ENCODE results near the gene AQP6. TPM values are rescaled to one million over a fixed set of nuclear protein-coding genes. Genes with fewer than 3 reads are reported as not detected.

The AQP6 gene, protein sequence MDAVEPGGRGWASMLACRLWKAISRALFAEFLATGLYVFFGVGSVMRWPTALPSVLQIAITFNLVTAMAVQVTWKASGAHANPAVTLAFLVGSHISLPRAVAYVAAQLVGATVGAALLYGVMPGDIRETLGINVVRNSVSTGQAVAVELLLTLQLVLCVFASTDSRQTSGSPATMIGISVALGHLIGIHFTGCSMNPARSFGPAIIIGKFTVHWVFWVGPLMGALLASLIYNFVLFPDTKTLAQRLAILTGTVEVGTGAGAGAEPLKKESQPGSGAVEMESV
- total RNA-seq, result 1.9 TPM

DNA sequence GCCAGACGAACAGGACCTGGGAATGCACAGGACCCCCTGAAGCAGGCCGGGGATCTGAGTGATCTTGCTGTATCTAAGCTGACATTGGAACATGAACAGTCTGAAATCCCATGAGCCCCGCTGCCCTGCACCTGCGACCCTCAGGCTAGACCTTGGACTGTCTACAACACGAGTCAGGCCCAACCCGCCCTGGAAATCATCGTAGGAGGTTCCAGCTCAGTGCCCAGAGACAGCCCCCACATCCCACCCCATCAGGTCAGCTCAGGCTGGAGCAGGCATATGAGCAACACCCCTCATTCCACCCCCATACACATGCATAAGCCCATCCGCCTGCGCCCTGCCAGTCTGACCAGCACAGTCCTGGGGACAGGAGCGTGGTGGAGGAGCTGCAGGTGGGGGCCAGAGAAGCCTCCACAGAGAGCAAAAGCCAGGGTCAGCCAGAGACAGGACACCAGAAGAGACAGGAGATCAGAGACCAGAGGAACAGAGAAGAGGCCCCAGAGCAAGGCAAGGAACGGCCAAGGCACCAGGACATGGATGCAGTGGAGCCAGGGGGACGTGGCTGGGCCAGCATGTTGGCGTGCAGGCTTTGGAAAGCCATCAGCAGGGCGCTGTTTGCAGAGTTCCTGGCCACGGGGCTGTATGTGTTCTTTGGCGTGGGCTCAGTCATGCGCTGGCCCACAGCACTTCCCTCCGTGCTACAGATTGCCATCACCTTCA lies at the start of gene AQP6:
Gene AQP6 (plus strand): TSS at position 307 of the 720 bp plus-strand sequence. CDS start 227 bp downstream, at position 534.

DNA sequence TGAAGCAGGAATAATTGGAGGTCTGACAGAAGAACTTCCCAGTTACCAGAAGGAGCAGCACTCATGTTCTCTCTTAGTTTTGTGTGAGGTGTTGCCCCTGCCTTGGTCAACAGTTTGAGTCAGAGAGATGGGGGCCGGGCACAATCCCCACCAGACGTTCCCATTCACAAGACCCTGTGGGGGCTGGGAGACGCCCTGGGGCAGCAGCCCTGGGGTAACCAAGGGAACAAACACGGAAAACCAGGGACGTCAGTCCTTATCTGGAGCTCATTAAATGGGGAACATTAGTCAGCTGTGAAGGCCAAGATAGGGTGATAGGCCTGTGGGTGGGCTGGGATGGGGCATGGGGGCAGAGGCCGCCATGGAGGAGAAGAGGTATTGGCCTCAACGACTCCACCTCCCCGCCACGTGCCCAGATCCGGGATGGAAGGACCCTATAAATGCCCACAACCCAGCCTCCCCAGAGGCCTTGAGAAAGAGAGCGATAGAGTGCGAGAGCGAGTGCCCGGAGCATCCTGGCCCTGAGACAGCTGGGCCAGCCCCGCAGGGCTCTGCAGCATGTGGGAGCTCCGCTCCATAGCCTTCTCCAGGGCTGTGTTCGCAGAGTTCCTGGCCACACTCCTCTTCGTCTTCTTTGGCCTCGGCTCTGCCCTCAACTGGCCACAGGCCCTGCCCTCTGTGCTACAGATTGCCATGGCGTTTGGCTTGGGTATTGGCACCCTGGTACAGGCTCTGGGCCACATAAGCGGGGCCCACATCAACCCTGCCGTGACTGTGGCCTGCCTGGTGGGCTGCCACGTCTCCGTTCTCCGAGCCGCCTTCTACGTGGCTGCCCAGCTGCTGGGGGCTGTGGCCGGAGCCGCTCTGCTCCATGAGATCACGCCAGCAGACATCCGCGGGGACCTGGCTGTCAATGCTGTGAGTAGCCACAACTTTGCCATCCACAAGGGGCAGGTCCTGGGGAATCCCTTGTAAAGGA lies 22.2 kb upstream of the AQP6 start, which contains the start of gene AQP2:
Gene AQP2 (plus strand): TSS at position 465 of the 979 bp plus-strand sequence. CDS start 94 bp downstream, at position 559.

DNA sequence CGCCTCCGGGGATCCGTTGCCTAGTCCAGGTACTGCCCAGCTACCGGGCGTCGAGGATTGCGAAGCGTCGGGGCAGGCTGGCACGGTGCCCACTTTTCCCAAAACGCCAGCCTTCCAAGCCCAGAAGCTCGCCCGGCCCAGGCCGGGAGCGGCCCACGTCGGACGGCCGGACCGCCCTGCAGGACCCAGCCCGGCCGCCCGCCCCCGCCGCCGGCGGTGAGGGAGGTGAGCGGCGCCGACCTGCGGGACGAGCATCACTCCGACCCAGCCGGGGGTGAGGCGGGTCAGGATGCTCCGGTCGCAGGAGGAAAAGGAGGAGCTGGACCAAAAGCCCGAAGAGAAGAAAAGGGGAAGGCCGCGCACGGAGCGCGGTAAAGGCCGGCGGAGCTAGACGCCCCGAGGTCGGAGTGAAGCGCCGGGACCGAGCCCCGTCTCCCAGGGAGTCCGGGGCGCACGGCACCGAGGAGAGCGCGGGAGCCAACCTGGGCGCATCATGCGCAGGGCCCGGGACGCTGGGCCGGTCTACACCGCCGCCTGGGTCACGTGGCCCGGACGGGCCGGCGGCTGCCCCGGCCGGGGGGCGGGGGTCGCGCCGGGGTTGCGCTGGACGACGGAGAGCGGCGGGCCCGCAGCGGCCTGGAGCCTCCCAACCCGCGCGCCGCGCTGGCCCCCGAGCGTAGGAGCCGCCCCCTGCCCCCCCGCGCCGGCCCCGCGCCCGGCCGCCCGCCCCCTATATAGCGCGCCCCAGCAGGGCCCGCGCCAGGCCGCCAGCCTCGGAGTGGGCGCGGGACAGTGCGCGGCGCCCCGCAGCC lies 11.4 kb upstream of the AQP6 start, which contains the start of gene AQP5:
Gene AQP5 (plus strand): TSS at position 762 of the 812 bp plus-strand sequence. CDS start 146 bp downstream, outside the sequence.

DNA sequence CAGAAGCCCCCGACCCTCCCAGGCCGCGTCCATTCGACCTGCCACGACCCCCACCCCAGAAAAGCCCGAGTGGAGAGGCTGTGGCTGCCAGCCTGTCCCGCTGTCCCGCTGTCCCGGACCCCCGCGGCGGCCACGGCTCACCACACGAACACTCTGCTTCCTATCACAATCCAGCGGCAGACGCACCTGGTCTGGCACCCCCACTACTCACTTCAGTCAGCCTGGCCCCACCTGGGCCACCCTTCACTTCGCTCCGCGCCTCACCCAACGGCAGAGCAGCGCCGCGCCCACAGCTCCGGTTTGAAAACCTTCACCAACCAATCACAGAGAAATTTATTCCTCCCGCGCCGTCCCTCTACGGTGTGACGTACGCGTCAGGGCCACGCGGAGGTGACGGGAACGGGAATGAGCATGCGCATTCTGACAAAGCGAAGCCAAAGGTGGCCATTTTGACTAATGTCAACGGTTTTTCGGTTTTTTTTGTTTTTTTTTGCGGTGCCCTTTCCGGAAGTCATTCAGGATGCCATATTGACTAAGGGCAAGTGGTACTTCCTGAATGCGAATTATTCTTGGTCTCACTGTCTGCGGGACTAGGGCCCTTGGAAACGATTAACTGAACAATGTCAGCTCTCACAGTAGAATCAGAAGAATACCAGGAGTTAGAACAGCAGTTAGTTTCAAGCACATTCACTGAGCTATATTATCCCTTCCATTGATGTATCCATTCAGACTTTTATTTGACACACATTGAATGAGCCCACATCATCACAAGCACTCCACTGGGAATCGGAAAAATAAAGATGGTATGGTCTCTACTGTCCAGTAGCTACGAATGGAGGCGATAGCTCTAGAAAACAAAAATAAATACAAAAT lies 52.7 kb downstream of the AQP6 start, which contains the start of gene RACGAP1:
Gene RACGAP1 (minus strand): TSS at position 308 of the 873 bp plus-strand sequence. CDS start 8,779 bp downstream, outside the sequence.

Other genes with a start within 250 kb of the AQP6 start
- gene TMBIM6, start 231.4 kb upstream of the AQP6 start, total RNA-seq, result 310 TPM
- gene NCKAP5L, start 144.5 kb upstream of the AQP6 start, total RNA-seq, result 22.6 TPM
- 5.5 TPM for gene BCDIN3D, start 129.8 kb upstream of the AQP6 start, total RNA-seq
- gene FAIM2, start 69.0 kb upstream of the AQP6 start, total RNA-seq, result 26.3 TPM
- gene AQP2, start 22.2 kb upstream of the AQP6 start, total RNA-seq, result not detected
- 82.5 TPM for gene AQP5, start 11.1 kb upstream of the AQP6 start, total RNA-seq
- 49.2 TPM for gene RACGAP1, start 52.5 kb downstream of the AQP6 start, total RNA-seq
- gene ASIC1, start 84.6 kb downstream of the AQP6 start, total RNA-seq, result 8.0 TPM
- 115 TPM for gene SMARCD1, start 112.4 kb downstream of the AQP6 start, total RNA-seq
- gene GPD1, start 131.1 kb downstream of the AQP6 start, total RNA-seq, result 28.3 TPM
- 23.0 TPM for gene COX14, start 139.3 kb downstream of the AQP6 start, total RNA-seq
- 54.8 TPM for gene CERS5, start 194.4 kb downstream of the AQP6 start, total RNA-seq